GM19452 (cell line): Measurements from ENCODE around the gene SMURF2.
A peak's percentile ranks its signal among the peaks of the same experiment; 100 is the strongest.
"Not testable (repeated sequence)": the region's sequence is repeated elsewhere in the genome, so short reads cannot be mapped to it uniquely, and the experiment has no call there.

ENCODE experiments used
- ATAC-seq: cut with Tn5 transposase; IDR thresholded peaks from one replicate; pipeline ENCODE4 v1.9.1; 2021; ENCODE audit not compliant: unreplicated experiment

SMURF2 gene

GRCh38 chr17:64632606-64633005 is 29.5 kb downstream of the SMURF2 start:
- no peak for ATAC-seq

- ATAC-seq: no peak
Measured at GRCh38 chr17:64632194-64632593, 29.9 kb downstream of the SMURF2 start.

- no peak for ATAC-seq
Measured at GRCh38 chr17:64630309-64631223, 31.5 kb downstream of the SMURF2 start.

- ATAC-seq: peak; percentile 75
Measured at GRCh38 chr17:64628641-64629040, 33.5 kb downstream of the SMURF2 start.

- ATAC-seq: no peak
Measured at GRCh38 chr17:64627797-64628196, 34.3 kb downstream of the SMURF2 start.

- no peak for ATAC-seq
Measured at GRCh38 chr17:64626827-64627226, 35.3 kb downstream of the SMURF2 start.

- ATAC-seq: no peak
Measured at GRCh38 chr17:64625541-64625940, 36.6 kb downstream of the SMURF2 start.

- no peak for ATAC-seq
Measured at GRCh38 chr17:64622931-64623654, 39.0 kb downstream of the SMURF2 start.

- ATAC-seq: no peak
Measured at GRCh38 chr17:64621772-64622171, 40.3 kb downstream of the SMURF2 start.

GRCh38 chr17:64618848-64619247 is 43.3 kb downstream of the SMURF2 start:
- no peak for ATAC-seq

- no peak for ATAC-seq
Measured at GRCh38 chr17:64617125-64617780, 44.9 kb downstream of the SMURF2 start.

GRCh38 chr17:64615028-64615677 is 47.0 kb downstream of the SMURF2 start:
- no peak for ATAC-seq

GRCh38 chr17:64614266-64615027 is 47.7 kb downstream of the SMURF2 start:
- ATAC-seq: no peak

- ATAC-seq: no peak
Measured at GRCh38 chr17:64611369-64611768, 50.7 kb downstream of the SMURF2 start.

- ATAC-seq: not testable (repeated sequence)
Measured at GRCh38 chr17:64610244-64610643, 51.9 kb downstream of the SMURF2 start.

GRCh38 chr17:64608571-64608981 is 53.5 kb downstream of the SMURF2 start:
- ATAC-seq: no peak

GRCh38 chr17:64607862-64608565 is 54.1 kb downstream of the SMURF2 start:
- ATAC-seq: no peak

- ATAC-seq: not testable (repeated sequence)
Measured at GRCh38 chr17:64604532-64604931, 57.6 kb downstream of the SMURF2 start.

GRCh38 chr17:64603987-64604386 is 58.1 kb downstream of the SMURF2 start:
- ATAC-seq: no peak

GRCh38 chr17:64599827-64600226 is 62.3 kb downstream of the SMURF2 start:
- peak; percentile 24 for ATAC-seq
